Stimulated activated CD4-positive, alpha-beta T cell treated with anti-CD3 and anti-CD28 coated beads, Interleukin-2, amount 100 ng/mL, for 48 hours (primary cell): ENCODE data around the gene PIK3R1.

Experiments used
- DNase-seq, 2 donors: peaks; one replicate each; pipeline ENCODE4 v3.0.0-alpha.2; 2020

The PIK3R1 gene

GRCh38 chr5:68272289-68272688 is 56.7 kb downstream of the PIK3R1 start:
- DNase-seq, result no peak

- no peak for DNase-seq
These were observed 58.3 kb downstream of the PIK3R1 start for GRCh38 chr5:68273717-68274409.

GRCh38 chr5:68274847-68275651 is 59.5 kb downstream of the PIK3R1 start:
- no peak for DNase-seq

- no peak for DNase-seq
These were observed 61.2 kb downstream of the PIK3R1 start for GRCh38 chr5:68276740-68277139.

- DNase-seq, result no peak
These were observed 61.9 kb downstream of the PIK3R1 start for GRCh38 chr5:68277431-68277830.

GRCh38 chr5:68279984-68280383 is 64.4 kb downstream of the PIK3R1 start:
- no peak for DNase-seq

GRCh38 chr5:68282001-68282400 is 66.4 kb downstream of the PIK3R1 start:
- no peak for DNase-seq

GRCh38 chr5:68283766-68284165 is 68.2 kb downstream of the PIK3R1 start:
- DNase-seq, result no peak

- no peak for DNase-seq
These were observed 69.7 kb downstream of the PIK3R1 start for GRCh38 chr5:68285075-68285840.

GRCh38 chr5:68285851-68286611 is 70.5 kb downstream of the PIK3R1 start:
- DNase-seq, result no peak

GRCh38 chr5:68286612-68286912 is 71.0 kb downstream of the PIK3R1 start:
- DNase-seq, result no peak

GRCh38 chr5:68287631-68287975 is 72.0 kb downstream of the PIK3R1 start:
- no peak for DNase-seq

- peak; percentile 26 to 29 for DNase-seq
These were observed 72.6 kb downstream of the PIK3R1 start for GRCh38 chr5:68287976-68288706.

GRCh38 chr5:68288707-68289134 is 73.2 kb downstream of the PIK3R1 start:
- DNase-seq, result no peak

GRCh38 chr5:68289498-68289897 is 73.9 kb downstream of the PIK3R1 start:
- no peak for DNase-seq

- DNase-seq, result no peak
These were observed 74.7 kb downstream of the PIK3R1 start for GRCh38 chr5:68290260-68290674.

- DNase-seq, result no peak
These were observed 75.3 kb downstream of the PIK3R1 start for GRCh38 chr5:68290847-68291246.

- DNase-seq, result no peak
These were observed 76.8 kb downstream of the PIK3R1 start for GRCh38 chr5:68292316-68292715.

GRCh38 chr5:68295772-68296171 is 80.2 kb downstream of the PIK3R1 start:
- no peak for DNase-seq

- no peak for DNase-seq
These were observed 81.3 kb downstream of the PIK3R1 start for GRCh38 chr5:68296895-68297294.

GRCh38 chr5:68297656-68298055 is 82.1 kb downstream of the PIK3R1 start:
- no peak for DNase-seq

- DNase-seq, result no peak
These were observed 82.9 kb downstream of the PIK3R1 start for GRCh38 chr5:68298479-68298878.
